HEK293T (cell line): ENCODE measurements around the gene DSCAM.
"Not testable (repeated sequence)": the region's sequence is repeated elsewhere in the genome, so short reads cannot be mapped to it uniquely, and the experiment has no call there.

Source experiments
- CTCF ChIA-PET: fragments of 350-600 bp; formaldehyde crosslinking; extraction: SDS; loops from one replicate; lab custom pipeline; 2021; ENCODE audit warnings: antibody characterized with exemption, inconsistent platforms; lab: Yijun Ruan, JAX
- POLR2A ChIA-PET: fragments of 350-600 bp; formaldehyde crosslinking; extraction: SDS; loops from one replicate; lab custom pipeline; 2020; ENCODE audit warnings: antibody characterized with exemption, inconsistent platforms; lab: Yijun Ruan, JAX
- DNase-seq: peaks from one replicate; pipeline ENCODE4 v3.0.0; 2012; ENCODE audit warnings: mixed read lengths; ENCODE audit errors: extremely low spot score
- ARNT ChIP-seq: fragments of 450-650 bp; IDR thresholded peaks from 2 replicates; pipeline ENCODE4 v1.6.1; 2017; ENCODE audit warnings: mild to moderate bottlenecking
- BHLHE40 ChIP-seq: fragments of 450-650 bp; IDR thresholded peaks from 2 replicates; pipeline ENCODE4 v1.6.1; 2016; ENCODE audit warnings: mild to moderate bottlenecking, moderate library complexity, borderline replicate concordance
- CTBP1 ChIP-seq: fragments of 450-650 bp; IDR thresholded peaks from 2 replicates; pipeline ENCODE4 v1.6.1; 2016; ENCODE audit warnings: borderline replicate concordance
- ELF4 ChIP-seq: fragments of 450-650 bp; IDR thresholded peaks from 2 replicates; pipeline ENCODE4 v1.6.1; 2017; ENCODE audit warnings: antibody characterized with exemption
- FOXA1 ChIP-seq: fragments of 450-650 bp; IDR thresholded peaks from 2 replicates; pipeline ENCODE4 v1.6.1; 2016; ENCODE audit warnings: mild to moderate bottlenecking
- FOXK2 ChIP-seq: fragments of 450-650 bp; IDR thresholded peaks from 2 replicates; pipeline ENCODE4 v1.6.1; 2016; ENCODE audit warnings: mild to moderate bottlenecking
- FOXM1 ChIP-seq: fragments of 450-650 bp; IDR thresholded peaks from 2 replicates; pipeline ENCODE4 v1.6.1; 2017; ENCODE audit warnings: mild to moderate bottlenecking, borderline replicate concordance
- HDGF ChIP-seq: fragments of 450-650 bp; IDR thresholded peaks from 2 replicates; pipeline ENCODE4 v1.6.1; 2017; ENCODE audit warnings: antibody characterized with exemption, borderline replicate concordance
- L3MBTL2 ChIP-seq: fragments of 450-650 bp; conservative IDR thresholded peaks from 2 replicates; pipeline ENCODE4 v1.6.1; 2016; ENCODE audit warnings: mild to moderate bottlenecking
- LEF1 ChIP-seq: fragments of 450-650 bp; IDR thresholded peaks from 2 replicates; pipeline ENCODE4 v1.6.1; 2017; ENCODE audit warnings: mild to moderate bottlenecking, borderline replicate concordance
- NFRKB ChIP-seq: fragments of 450-650 bp; IDR thresholded peaks from 2 replicates; pipeline ENCODE4 v1.6.1; 2016; ENCODE audit warnings: mild to moderate bottlenecking, moderate library complexity
- SP1 ChIP-seq: fragments of 450-650 bp; IDR thresholded peaks from 2 replicates; pipeline ENCODE4 v1.6.1; 2017
- TARDBP ChIP-seq: fragments of 450-650 bp; IDR thresholded peaks from 2 replicates; pipeline ENCODE4 v1.6.1; 2016
- ZNF384 ChIP-seq: fragments of 450-650 bp; IDR thresholded peaks from 2 replicates; pipeline ENCODE4 v1.6.1; 2016
- TF ChIP-seq, protein P1 (sequence below): fragments of 450-650 bp; IDR thresholded peaks from 2 replicates; pipeline ENCODE4 v1.6.1; 2016

Gene DSCAM

DNA sequence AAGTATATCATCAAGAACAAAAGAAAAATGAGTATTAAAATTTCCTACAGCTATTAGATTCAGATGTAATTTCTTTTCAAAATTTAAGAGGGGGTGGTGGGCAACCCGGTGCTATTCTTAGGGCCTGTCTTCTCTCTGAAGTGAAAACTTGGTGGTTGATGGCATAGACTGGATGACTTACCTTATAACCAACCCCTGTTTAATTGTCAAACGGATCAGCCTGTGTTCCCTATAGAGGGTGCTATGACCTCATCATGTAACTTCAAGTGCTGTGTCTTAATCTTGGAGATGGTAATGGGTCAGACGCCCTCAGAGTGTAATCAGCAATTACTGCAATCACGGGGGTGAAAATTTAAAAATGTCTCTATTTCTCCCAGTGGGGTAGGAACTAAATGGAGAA, 803.5 kb downstream of the DSCAM start:
- ChIA-PET CTCF (no interaction called here), POLR2A (no interaction called here)
- DNase-seq, result no peak
- TF ChIP-seq FOXM1 (no peak), ARNT (no peak)

DNA sequence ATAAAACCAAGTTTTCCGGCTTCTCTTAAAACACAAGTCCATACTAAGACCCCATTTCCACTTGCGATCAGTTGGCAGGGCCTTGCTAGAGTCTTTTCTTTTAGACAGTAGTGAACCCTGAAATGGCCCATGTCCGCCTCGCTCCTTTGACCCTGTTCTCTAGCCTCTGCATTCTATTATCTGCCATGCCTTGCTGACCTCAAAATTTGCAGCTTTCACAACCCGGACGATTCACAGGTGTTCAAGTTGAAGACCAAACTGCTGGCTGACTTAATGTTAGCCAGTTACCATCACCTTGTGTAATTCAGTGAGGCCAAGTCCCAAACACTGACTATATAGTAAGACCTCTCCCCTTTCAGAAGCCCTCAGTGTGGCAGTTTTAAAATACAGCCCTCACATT, 805.5 kb downstream of the DSCAM start:
- POLR2A ChIA-PET, result no interaction called here
- CTCF ChIA-PET, result interaction anchor here (0.7 kb wide), 1 partner anchor 33 kb away, joined by 6 read pairs; no protein-coding TSS in a partner anchor
- DNase-seq, result no peak
- no peak for TF ChIP-seq CTBP1
- TF ChIP-seq L3MBTL2, result no peak
- no peak for TF ChIP-seq FOXM1
- TF ChIP-seq FOXA1, result no peak
- TF ChIP-seq BHLHE40, result no peak
- TF ChIP-seq, protein P1, sequence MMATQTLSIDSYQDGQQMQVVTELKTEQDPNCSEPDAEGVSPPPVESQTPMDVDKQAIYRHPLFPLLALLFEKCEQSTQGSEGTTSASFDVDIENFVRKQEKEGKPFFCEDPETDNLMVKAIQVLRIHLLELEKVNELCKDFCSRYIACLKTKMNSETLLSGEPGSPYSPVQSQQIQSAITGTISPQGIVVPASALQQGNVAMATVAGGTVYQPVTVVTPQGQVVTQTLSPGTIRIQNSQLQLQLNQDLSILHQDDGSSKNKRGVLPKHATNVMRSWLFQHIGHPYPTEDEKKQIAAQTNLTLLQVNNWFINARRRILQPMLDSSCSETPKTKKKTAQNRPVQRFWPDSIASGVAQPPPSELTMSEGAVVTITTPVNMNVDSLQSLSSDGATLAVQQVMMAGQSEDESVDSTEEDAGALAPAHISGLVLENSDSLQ, result no peak

DNA sequence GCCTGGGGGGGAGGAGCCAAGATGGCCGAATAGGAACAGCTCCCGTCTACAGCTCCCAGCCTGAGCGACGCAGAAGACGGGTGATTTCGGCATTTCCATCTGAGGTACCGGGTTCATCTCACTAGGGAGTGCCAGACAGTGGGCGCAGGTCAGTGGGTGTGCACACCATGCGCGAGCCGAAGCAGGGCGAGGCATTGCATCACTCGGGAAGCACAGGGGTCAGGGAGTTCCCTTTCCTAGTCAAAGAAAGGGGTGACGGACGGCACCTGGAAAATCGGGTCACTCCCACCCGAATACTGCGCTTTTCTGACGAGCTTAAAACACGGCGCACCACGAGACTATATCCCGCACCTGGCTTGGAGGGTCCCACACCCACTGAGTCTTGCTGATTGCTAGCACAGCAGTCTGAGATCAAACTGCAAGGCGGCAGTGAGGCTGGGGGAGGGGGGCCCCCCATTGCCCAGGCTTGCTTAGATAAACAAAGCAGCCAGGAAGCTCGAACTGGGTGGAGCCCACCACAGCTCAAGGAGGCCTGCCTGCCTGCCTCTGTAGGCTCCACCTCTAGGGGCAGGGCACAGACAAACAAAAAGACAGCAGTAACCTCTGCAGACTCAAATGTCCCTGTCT, 813.7 kb downstream of the DSCAM start:
- CTCF ChIA-PET, POLR2A ChIA-PET, DNase-seq: not testable (repeated sequence)

DNA sequence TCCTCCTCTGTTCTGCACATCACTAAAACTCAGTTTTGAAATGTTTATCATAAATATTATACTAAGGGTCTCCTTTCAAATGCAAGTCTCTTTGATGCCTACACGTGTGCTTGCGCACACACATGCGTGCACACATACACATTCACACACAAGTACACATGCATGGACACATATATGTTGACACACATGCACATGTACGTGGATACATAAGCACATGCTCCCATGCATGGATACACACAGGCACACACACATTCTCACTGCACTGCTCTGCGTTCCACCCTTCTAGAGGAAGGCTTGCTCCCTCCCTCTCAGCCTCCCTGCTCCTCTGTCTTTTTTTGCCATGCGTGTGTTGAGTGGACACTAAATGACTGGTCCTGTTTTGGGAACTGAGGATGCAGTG, 817.1 kb downstream of the DSCAM start:
- no peak for TF ChIP-seq CTBP1
- CTCF ChIA-PET, result no interaction called here
- POLR2A ChIA-PET, result no interaction called here
- no peak for DNase-seq

DNA sequence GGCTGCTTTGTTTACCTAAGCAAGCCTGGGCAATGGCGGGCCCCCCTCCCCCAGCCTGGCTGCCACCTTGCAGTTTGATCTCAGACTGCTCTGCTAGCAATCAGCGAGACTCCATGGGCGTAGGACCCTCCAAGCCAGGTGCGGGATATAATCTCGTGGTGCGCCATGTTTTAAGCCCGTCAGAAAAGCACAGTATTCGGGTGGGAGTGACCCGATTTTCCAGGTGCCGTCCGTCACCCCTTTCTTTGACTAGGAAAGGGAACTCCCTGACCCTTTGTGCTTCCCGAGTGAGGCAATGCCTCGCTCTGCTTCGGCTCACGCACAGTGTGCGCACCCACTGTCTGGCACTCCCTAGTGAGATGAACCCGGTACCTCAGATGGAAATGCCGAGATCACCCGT, 818.6 kb downstream of the DSCAM start:
- CTCF ChIA-PET, DNase-seq, POLR2A ChIA-PET: not testable (repeated sequence)

DNA sequence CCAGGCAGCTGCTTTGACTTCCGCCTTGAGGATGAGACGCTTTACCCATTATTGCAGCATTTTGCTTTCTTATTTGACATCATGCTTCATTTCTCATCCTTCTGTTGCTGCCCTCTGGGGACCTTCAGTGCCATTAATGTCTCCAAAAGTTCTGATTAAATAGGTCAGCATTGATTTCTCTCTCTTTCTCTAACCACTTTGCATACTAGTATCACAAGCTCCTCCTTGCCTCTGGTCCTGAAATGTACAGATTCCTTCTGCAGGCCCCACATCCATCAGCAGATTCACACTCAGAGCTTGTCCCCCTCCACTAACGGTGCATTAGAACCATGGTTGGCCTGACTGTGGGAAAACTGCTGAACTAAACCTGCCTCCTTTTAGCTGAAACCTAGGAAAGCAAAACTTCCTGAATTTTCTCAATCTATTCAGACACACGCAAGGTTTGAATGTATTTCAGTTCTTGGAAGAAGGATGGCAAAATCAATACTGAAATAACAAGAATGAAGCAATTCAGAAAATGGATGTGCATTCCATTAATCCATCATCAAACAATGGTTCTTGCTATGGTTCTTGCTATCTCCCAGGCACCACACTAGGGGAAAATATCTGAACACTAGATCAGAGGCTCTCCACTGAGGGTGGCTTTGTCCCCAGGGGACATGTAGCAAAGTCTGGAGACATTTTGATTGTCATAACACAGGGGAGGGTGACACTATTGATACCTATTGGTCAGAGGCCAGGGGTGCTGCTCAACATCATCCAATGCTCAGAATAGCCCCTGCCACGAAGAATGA, 825.2 kb downstream of the DSCAM start:
- DNase-seq, result no peak
- TF ChIP-seq ZNF384 (no peak), LEF1 (no peak), L3MBTL2 (no peak), CTBP1 (no peak), FOXK2 (no peak), ARNT (no peak), ELF4 (no peak)
- TF ChIP-seq, protein P1, result no peak
- CTCF ChIA-PET, result no interaction called here
- POLR2A ChIA-PET, result no interaction called here

DNA sequence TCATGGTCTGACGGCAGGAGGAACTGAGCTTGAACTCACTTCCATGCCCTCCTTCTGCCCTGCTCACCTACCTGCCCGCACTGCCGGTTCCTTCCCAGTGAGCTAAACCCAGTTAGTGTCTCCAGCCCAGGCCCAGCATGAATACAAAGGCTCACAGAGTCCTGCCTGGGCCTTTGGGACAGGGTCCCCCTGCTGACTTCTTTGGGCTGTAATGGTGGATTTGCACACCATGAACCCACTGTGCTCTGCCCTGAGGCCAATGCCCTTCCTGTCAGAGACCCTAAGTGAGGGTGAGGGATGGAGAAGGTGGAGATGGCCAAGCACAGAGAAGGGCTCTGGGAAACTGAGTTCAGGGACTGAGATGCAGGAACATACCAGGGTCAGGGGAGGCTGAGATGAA, 826.3 kb downstream of the DSCAM start:
- TF ChIP-seq FOXK2, result no peak
- TF ChIP-seq FOXA1, result no peak
- TF ChIP-seq, protein P1, result no peak
- TF ChIP-seq BHLHE40, result no peak
- TF ChIP-seq CTBP1, result no peak
- TF ChIP-seq ELF4, result no peak
- no peak for TF ChIP-seq ARNT
- no peak for TF ChIP-seq HDGF
- no peak for TF ChIP-seq ZNF384
- TF ChIP-seq NFRKB, result no peak
- no peak for TF ChIP-seq SP1
- TF ChIP-seq TARDBP, result no peak
- no peak for TF ChIP-seq FOXM1
- no peak for DNase-seq
- POLR2A ChIA-PET, result no interaction called here
- CTCF ChIA-PET, result no interaction called here

DNA sequence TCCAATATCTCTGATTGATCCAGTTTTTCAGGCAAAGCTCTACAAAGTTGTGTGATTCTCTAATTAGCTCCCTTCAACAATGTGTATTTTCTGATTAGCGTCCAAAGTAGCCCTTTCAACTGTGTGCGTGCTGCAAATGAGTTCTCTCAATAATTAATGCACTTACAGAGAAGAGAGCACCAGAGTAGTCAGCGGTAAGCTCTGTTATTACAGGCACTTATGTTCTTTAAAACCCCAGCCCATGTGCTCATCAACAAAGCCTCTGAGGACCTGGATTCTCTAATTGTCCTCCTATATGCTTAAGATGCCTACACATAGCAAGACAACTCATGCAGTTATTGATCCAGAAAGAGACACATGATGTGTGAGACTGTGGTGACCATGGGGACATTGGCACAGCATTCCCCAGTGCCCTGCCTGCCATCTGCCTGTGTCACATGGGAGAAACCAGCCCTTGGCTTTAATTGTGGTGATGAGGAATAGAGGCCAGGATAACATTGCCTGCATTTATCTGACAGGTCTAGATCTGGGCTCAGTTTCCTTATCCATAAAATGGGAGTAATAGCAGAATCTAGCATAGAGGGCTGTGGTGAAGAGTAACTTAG, 828.0 kb downstream of the DSCAM start:
- POLR2A ChIA-PET, result no interaction called here
- TF ChIP-seq ZNF384 (no peak), L3MBTL2 (no peak), TARDBP (no peak), FOXA1 (no peak)
- CTCF ChIA-PET, result no interaction called here
- DNase-seq, result no peak
